ENCODE measurements around the gene TBC1D5. TPM values are rescaled to one million over a fixed set of nuclear protein-coding genes. Genes with fewer than 3 reads are reported as not detected.

The TBC1D5 gene
- total RNA-seq, 1 donor from 2014 or later: 106 TPM

DNA sequence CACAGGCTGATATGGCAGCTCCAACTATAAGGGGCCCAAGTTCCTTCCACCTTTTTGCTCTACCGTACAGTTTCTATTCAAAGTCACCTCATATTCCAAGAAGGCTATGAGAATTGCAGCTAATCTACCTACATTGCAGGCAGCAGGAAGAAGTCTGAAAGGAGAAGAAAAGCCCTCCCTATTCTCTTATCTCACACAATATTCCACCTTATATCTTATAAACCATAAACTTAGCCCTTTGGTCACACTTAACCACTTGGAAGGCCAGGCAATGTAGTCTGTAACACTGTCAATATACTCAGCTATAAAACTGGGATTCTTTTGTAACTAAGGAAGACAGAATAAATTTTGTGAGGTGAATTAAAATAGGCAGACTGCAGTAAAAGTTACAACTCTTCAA lies 54.9 kb downstream of the TBC1D5 start:
- DNase-seq (no peak), ATAC-seq (ENCODE audit: low read depth) (no peak)
- Mint-ChIP-seq H3K27ac (no peak overlapping the region), H3K27me3 (no peaks in the 10 kb centered on the region), H3K4me1 (peaks cover 17% of the 10 kb centered on the region), H3K9me3 (no peaks in the 10 kb centered on the region), H3K36me3 (ENCODE audit: low read depth) (peaks cover under 1% of the 10 kb centered on the region), H3K4me3 (no peak overlapping the region)
- intact Hi-C loops (cut with micrococcal nuclease): no loop called here
- POLR2A ChIA-PET: no interaction called here
- CTCF ChIA-PET: interaction anchor here (1.6 kb wide), 1 partner anchor 154 kb away, joined by 5 read pairs; no protein-coding TSS in a partner anchor
- TF ChIP-seq, protein P1, sequence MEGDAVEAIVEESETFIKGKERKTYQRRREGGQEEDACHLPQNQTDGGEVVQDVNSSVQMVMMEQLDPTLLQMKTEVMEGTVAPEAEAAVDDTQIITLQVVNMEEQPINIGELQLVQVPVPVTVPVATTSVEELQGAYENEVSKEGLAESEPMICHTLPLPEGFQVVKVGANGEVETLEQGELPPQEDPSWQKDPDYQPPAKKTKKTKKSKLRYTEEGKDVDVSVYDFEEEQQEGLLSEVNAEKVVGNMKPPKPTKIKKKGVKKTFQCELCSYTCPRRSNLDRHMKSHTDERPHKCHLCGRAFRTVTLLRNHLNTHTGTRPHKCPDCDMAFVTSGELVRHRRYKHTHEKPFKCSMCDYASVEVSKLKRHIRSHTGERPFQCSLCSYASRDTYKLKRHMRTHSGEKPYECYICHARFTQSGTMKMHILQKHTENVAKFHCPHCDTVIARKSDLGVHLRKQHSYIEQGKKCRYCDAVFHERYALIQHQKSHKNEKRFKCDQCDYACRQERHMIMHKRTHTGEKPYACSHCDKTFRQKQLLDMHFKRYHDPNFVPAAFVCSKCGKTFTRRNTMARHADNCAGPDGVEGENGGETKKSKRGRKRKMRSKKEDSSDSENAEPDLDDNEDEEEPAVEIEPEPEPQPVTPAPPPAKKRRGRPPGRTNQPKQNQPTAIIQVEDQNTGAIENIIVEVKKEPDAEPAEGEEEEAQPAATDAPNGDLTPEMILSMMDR (IDR thresholded peaks at IDR 0.05): no peak

DNA sequence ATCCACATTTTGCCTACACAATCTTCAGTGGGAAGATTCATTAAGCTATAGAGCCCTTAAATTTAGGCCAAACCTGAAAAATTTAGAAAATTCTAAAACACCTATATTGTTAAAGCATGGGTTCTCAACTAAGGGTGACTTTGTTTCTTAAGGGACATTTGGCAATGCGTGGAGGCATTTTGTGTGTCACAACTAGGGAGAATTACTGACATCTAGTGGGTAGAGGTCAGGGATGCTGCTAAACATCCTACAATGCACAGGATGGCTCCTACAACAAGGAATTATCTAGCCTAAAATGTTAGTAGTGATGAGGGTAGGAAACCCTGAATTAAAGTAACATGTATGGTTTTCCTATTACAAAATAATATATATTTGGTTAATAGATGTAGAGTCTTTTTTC lies 55.8 kb downstream of the TBC1D5 start:
- no peak overlapping the region for H3K27ac Mint-ChIP-seq
- no peak overlapping the region for H3K4me3 Mint-ChIP-seq
- TF ChIP-seq, protein P1 (IDR thresholded peaks at IDR 0.05): no peak
- no peak for ATAC-seq (ENCODE audit: low read depth)
- peaks cover 17% of the 10 kb centered on the region for H3K4me1 Mint-ChIP-seq
- H3K27me3 Mint-ChIP-seq: no peaks in the 10 kb centered on the region
- ChIA-PET POLR2A (no interaction called here), CTCF (interaction anchor here (1.6 kb wide), 1 partner anchor 155 kb away, joined by 5 read pairs; no protein-coding TSS in a partner anchor)
- intact Hi-C loops (cut with micrococcal nuclease): no loop called here
- H3K36me3 Mint-ChIP-seq (ENCODE audit: low read depth): peaks cover 5% of the 10 kb centered on the region
- H3K9me3 Mint-ChIP-seq: no peaks in the 10 kb centered on the region
- no peak for DNase-seq

DNA sequence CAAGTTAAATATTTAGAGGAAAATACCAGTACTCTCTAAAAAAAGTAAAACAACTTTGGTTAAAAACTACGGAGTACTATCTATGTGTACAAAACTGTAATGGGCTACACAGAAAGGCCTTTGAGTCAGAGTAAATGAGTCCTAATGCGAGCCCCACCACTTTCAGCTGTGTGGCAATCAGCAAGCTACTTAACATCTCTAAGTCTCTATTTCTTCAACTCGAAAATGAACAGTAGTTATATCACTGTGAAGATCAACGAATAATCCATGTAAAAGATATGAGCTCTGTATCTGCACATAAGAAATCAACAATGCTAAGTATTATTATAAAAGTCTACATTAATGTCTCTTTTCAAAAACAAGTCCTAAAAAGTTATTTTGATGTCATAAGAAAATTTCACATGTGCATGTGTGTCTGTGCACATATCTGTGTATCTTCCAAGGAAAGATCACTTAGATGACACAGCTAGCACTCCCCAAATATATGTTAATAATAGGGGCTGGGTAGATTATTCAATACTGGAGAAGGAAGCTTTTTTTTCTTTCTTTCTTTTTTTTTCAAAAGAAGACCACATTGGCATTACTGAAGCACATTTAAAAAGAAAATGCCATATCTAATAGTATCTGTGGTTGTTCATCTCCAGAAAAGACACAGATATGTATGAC lies 58.8 kb downstream of the TBC1D5 start:
- CTCF ChIA-PET: no interaction called here
- H3K27me3 Mint-ChIP-seq: no peaks in the 10 kb centered on the region
- peaks cover 11% of the 10 kb centered on the region for H3K4me1 Mint-ChIP-seq
- H3K27ac Mint-ChIP-seq: no peak overlapping the region
- POLR2A ChIA-PET: no interaction called here
- peaks cover 12% of the 10 kb centered on the region for H3K36me3 Mint-ChIP-seq (ENCODE audit: low read depth)
- intact Hi-C loops (cut with micrococcal nuclease): no loop called here
- no peak overlapping the region for H3K4me3 Mint-ChIP-seq
- ATAC-seq (ENCODE audit: low read depth): no peak
- no peak for DNase-seq
- TF ChIP-seq, protein P1 (IDR thresholded peaks at IDR 0.05): no peak
- no peaks in the 10 kb centered on the region for H3K9me3 Mint-ChIP-seq

DNA sequence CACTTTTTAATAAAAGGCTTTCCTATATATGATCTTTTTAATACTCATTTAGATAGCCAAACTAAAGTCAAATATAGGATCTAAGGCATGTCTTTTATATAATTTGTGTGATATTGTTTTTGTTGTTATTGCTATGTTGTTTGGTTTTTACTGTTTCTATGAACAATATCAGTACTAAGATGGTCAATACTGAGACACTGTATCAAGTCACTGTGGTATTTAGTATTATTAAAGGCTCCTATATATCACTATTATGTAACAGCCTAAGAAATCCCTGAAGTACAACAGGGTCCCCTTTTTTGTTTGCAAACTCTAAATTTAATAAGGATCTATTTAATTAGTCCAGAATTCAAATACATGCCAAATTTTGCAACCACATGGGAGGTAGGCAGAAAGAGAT lies 61.9 kb downstream of the TBC1D5 start:
- no peak overlapping the region for H3K4me3 Mint-ChIP-seq
- no peaks in the 10 kb centered on the region for H3K9me3 Mint-ChIP-seq
- ATAC-seq (ENCODE audit: low read depth): no peak
- TF ChIP-seq, protein P1 (IDR thresholded peaks at IDR 0.05): no peak
- ChIA-PET CTCF (no interaction called here), POLR2A (no interaction called here)
- DNase-seq: no peak
- no peaks in the 10 kb centered on the region for H3K27me3 Mint-ChIP-seq
- no peak overlapping the region for H3K27ac Mint-ChIP-seq
- peaks cover 7% of the 10 kb centered on the region for H3K4me1 Mint-ChIP-seq
- peaks cover 12% of the 10 kb centered on the region for H3K36me3 Mint-ChIP-seq (ENCODE audit: low read depth)
- intact Hi-C loops (cut with micrococcal nuclease): no loop called here

DNA sequence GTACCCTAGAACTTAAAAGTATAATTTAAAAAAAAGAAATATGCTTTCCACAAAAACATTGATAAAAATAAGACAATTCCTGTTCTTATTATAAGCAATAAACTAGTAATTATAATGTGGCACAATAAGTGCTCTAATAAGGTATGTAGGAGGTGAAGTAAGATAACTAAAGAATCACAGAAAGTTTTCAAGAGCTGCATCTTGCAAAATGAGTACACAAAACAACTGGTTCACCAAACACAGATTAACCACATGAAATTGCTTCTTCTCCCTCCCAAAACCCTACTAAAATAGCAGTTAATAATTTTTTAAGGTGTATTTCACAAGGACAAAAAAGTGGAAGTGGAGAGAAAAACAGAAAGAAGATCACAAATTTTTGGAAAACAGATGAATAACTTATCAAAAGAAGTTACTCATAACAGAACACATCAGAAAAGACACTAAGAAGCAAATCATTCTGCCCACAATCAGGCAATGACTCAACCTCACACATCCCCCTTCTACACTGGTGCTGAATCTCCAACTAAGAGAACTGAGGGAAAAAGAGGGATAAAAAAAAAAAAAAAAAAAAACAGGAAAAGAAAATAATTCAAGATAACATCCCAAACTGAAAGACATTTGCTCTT lies 64.2 kb downstream of the TBC1D5 start:
- Mint-ChIP-seq H3K9me3 (no peaks in the 10 kb centered on the region), H3K4me3 (no peak overlapping the region), H3K27ac (no peak overlapping the region), H3K4me1 (peaks cover 9% of the 10 kb centered on the region), H3K27me3 (no peaks in the 10 kb centered on the region), H3K36me3 (ENCODE audit: low read depth) (peaks cover 14% of the 10 kb centered on the region)
- ChIA-PET POLR2A (no interaction called here), CTCF (no interaction called here)
- TF ChIP-seq, protein P1 (IDR thresholded peaks at IDR 0.05): no peak
- DNase-seq: no peak
- no peak for ATAC-seq (ENCODE audit: low read depth)
- intact Hi-C loops (cut with micrococcal nuclease): no loop called here

All from activated B cell treated with CpG ODN at 0.5 μM for 24 hours (primary cell).